ENCODE results near the gene SMOC2.

DNA sequence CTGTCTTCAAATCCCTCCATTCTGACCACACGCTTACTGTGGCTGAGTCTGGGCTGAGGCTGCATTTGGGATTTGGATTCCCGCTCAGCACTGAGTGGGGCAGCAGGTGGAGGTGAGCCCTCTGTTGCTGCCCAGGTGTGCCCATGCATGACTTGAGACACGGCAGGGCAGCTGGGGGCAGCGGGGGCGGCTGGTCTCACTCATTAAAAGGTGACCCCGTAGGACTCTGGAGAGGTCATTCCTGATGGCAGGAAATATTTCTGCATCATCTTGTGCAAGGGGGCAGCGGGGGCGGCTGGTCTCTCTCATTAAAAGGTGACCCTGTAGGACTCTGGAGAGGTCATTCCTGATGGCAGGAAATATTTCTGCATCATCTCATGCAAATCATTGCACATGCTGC is 49.8 kb downstream of the SMOC2 start:
- TF ChIP-seq, protein P1, sequence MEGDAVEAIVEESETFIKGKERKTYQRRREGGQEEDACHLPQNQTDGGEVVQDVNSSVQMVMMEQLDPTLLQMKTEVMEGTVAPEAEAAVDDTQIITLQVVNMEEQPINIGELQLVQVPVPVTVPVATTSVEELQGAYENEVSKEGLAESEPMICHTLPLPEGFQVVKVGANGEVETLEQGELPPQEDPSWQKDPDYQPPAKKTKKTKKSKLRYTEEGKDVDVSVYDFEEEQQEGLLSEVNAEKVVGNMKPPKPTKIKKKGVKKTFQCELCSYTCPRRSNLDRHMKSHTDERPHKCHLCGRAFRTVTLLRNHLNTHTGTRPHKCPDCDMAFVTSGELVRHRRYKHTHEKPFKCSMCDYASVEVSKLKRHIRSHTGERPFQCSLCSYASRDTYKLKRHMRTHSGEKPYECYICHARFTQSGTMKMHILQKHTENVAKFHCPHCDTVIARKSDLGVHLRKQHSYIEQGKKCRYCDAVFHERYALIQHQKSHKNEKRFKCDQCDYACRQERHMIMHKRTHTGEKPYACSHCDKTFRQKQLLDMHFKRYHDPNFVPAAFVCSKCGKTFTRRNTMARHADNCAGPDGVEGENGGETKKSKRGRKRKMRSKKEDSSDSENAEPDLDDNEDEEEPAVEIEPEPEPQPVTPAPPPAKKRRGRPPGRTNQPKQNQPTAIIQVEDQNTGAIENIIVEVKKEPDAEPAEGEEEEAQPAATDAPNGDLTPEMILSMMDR (IDR thresholded peaks at IDR 0.05), result no peak
- TF ChIP-seq POLR2A (IDR thresholded peaks at IDR 0.05), result no peak
